ENCODE measurements around the gene ZNF726.
"Not testable (repeated sequence)": the region's sequence is repeated elsewhere in the genome, so short reads cannot be mapped to it uniquely, and the experiment has no call there.

Gene ZNF726

DNA sequence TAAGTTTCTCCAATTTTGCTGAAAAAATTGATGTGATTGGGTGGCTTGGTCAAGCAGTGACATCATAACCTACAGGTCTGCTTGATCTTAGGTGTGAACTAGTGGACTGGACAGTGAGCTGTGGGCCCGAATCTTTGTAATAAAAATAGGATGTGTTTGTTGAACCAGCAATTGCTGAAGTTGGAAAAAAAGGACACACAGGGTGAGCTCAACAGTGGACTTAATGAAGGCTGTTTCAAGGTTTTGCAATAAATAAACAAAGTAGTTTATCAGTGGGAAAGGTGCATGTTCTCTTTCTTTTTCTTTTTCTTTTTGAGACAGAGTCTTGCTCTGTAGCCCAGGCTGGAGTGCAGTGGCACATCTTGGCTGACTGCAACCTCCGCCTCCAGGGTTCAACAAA is 30.3 kb upstream of the ZNF726 start:
- TF ChIP-seq, protein P1, sequence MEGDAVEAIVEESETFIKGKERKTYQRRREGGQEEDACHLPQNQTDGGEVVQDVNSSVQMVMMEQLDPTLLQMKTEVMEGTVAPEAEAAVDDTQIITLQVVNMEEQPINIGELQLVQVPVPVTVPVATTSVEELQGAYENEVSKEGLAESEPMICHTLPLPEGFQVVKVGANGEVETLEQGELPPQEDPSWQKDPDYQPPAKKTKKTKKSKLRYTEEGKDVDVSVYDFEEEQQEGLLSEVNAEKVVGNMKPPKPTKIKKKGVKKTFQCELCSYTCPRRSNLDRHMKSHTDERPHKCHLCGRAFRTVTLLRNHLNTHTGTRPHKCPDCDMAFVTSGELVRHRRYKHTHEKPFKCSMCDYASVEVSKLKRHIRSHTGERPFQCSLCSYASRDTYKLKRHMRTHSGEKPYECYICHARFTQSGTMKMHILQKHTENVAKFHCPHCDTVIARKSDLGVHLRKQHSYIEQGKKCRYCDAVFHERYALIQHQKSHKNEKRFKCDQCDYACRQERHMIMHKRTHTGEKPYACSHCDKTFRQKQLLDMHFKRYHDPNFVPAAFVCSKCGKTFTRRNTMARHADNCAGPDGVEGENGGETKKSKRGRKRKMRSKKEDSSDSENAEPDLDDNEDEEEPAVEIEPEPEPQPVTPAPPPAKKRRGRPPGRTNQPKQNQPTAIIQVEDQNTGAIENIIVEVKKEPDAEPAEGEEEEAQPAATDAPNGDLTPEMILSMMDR (IDR thresholded peaks at IDR 0.05): no peak
- H3K27ac ChIP-seq: no peak overlapping the region
- DNase-seq (ENCODE audit: low spot score): no peak
- no peak overlapping the region for H3K4me3 ChIP-seq

DNA sequence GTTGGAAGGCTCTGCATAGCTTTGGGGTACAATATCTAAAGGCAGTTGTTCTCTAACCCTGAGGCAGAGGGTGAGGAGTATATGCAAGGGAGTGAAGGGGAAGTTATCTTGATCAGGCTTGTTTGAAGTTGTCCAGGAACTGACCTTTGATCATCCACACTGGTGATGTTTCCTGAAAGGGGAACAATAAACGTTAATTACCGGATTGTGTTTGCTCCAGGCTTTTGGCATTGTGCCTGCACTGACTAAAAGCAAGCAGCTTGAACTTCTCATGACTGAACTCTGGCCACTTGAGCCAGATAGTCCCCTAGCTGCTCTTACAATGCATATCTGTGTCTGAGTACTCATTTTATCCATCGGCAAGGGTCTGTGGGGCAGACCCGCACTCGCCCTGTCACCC is 27.0 kb upstream of the ZNF726 start:
- DNase-seq (ENCODE audit: low spot score): no peak
- TF ChIP-seq, protein P1 (IDR thresholded peaks at IDR 0.05): no peak
- no peak overlapping the region for H3K4me3 ChIP-seq
- H3K27ac ChIP-seq: no peak overlapping the region

DNA sequence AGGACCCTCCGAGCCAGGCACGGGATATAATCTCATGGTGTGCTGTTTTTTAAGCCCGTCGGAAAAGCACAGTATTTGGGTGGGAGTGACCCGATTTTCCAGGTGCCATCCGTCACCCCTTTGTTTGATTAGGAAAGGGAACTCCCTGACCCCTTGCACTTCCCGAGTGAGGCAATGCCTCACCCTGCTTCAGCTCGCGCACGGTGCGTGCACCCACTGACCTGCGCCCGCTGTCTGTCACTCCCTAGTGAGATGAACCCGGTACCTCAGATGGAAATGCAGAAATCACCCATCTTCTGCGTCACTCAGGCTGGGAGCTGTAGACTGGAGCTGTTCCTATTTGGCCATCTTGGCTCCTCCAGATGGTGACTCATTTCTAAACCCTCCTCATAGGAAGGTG is 18.6 kb upstream of the ZNF726 start:
- not testable (repeated sequence) for DNase-seq (ENCODE audit: low spot score); H3K4me3 ChIP-seq; H3K27ac ChIP-seq

DNA sequence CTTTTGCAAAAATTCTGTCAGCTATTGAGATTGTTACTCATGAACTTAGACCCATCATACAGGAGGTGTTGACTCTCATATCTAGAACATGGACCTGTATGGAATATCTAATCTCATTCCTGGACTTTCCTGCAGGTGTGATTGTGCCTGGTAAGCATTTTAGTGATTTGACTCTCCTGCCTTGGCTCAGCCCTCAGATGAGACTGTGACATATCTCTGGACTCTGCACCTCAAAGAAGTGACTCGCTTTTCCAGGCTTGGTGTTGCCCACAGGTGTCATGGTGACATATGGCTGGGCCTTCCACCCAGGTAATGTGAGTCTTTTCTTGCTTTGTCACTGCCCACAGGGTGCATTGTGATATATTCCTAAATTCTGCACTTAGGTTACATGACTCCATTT is 17.8 kb upstream of the ZNF726 start:
- DNase-seq (ENCODE audit: low spot score): no peak
- no peak overlapping the region for H3K4me3 ChIP-seq
- H3K27ac ChIP-seq: no peak overlapping the region
- TF ChIP-seq, protein P1 (IDR thresholded peaks at IDR 0.05): no peak

DNA sequence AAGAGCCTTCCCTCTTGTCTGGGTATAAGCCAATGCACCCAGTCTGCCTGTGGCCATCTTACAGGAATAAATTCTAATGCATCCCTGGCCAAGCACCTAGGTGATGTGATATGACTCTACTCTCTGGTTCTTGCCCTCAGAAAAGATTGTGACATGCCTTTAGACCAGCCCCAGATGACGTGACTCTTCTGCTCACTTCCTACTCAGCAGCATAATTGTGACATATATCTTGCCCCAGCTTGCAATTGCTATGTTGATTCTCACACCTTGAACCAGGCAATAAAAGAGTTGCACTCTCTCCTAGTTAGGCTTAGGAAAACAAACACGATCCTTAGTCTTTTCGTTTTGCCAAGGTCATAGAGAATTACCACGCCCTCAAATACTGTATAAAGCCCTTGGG is 13.3 kb upstream of the ZNF726 start:
- no peak overlapping the region for H3K4me3 ChIP-seq
- TF ChIP-seq, protein P1 (IDR thresholded peaks at IDR 0.05): no peak
- H3K27ac ChIP-seq: no peak overlapping the region
- DNase-seq (ENCODE audit: low spot score): no peak

DNA sequence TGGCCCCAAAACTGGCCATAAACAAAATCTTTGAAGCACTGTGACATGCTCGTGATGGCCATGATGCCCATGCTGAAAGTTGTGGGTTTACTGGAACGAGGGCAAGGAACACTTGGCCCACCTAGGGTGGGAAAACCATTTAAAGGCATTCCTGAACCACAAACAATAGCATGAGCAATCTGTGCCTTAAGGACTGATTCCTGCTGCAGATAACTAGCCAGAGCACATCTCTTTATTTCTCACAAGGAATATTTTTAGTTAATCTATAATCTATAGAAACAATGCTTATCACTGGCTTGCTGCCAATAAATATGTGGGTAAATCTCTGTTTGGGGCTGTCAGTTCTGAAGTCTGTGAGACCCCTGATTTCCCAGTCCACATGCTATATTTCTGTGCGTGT is 10.3 kb upstream of the ZNF726 start:
- no peak for DNase-seq (ENCODE audit: low spot score)
- Histone ChIP-seq H3K27ac (no peak overlapping the region), H3K4me3 (no peak overlapping the region)
- TF ChIP-seq, protein P1 (IDR thresholded peaks at IDR 0.05): no peak

DNA sequence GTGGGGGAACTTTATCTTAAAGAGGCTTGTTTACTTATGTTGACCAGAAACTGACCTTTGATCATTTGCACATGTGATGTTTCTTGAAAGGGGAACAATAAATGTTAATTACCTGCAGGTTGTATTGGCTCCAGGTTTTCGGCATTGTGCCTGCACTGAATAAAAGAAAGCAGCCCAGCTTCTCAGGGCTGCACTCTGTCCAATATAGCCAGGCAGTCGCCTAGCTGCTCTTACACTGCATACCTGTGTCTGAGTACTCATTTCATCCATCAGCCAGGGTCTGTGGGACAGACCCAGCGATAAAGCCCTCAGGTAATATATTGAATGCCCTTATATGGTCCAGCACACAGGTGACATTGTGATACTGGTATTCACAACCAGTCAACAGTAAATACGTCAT is 8.9 kb upstream of the ZNF726 start:
- no peak for DNase-seq (ENCODE audit: low spot score)
- TF ChIP-seq, protein P1 (IDR thresholded peaks at IDR 0.05): no peak
- no peak overlapping the region for H3K27ac ChIP-seq
- no peak overlapping the region for H3K4me3 ChIP-seq

DNA sequence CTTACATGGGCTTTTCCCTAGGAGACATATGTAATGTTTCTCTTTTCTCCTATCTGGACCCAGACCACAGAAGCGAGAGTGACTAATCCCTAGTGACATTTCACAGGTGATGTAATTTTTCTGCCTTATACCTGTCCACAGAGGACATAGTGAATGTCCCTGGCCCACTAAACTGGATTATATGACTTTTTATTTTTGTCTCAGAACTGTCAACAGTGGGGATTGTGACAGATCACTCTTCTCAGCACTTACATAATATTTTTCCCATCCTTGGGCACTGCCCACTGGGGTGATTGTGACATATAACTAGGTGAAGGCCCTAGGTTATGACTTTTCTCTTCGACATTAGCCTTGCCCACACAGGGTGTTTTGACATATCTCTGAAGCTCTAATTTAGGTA is 7.9 kb upstream of the ZNF726 start:
- H3K27ac ChIP-seq: no peak overlapping the region
- no peak for DNase-seq (ENCODE audit: low spot score)
- TF ChIP-seq, protein P1 (IDR thresholded peaks at IDR 0.05): no peak
- H3K4me3 ChIP-seq: no peak overlapping the region
